ENCODE data around the gene GPC1.
"Not testable (repeated sequence)": the region's sequence is repeated elsewhere in the genome, so short reads cannot be mapped to it uniquely, and the experiment has no call there.

The GPC1 gene

GRCh38 chr2:240435457-240435947 lies at the start of gene GPC1:
GPC1 (plus strand) TSS chr2:240435663; CDS start chr2:240435919, 256 bp downstream.
- DNase-seq (ENCODE audit: low read depth): peak; percentile 85
- H3K4me3 ChIP-seq (ENCODE audit: low read length): peak within 1 kb of the TSS; percentile 80
- no peak for TF ChIP-seq CTCF (IDR thresholded peaks at IDR 0.05; ENCODE audit: insufficient read depth, low read depth, low read length, missing control alignments)

- TF ChIP-seq CTCF (IDR thresholded peaks at IDR 0.05; ENCODE audit: insufficient read depth, low read depth, low read length, missing control alignments): no peak
- DNase-seq (ENCODE audit: low read depth): no peak
- H3K4me3 ChIP-seq (ENCODE audit: low read length): no peak overlapping the region
These were observed 49.1 kb upstream of the GPC1 start for GRCh38 chr2:240386326-240386725.

GRCh38 chr2:240386743-240387142 lies 48.7 kb upstream of the GPC1 start:
- not testable (repeated sequence) for DNase-seq (ENCODE audit: low read depth); H3K4me3 ChIP-seq (ENCODE audit: low read length)

GRCh38 chr2:240387325-240387668 lies 48.2 kb upstream of the GPC1 start:
- TF ChIP-seq CTCF (IDR thresholded peaks at IDR 0.05; ENCODE audit: insufficient read depth, low read depth, low read length, missing control alignments): no peak
- DNase-seq (ENCODE audit: low read depth): no peak
- H3K4me3 ChIP-seq (ENCODE audit: low read length): no peak overlapping the region

- TF ChIP-seq CTCF (IDR thresholded peaks at IDR 0.05; ENCODE audit: insufficient read depth, low read depth, low read length, missing control alignments): no peak
- H3K4me3 ChIP-seq (ENCODE audit: low read length): no peak overlapping the region
- DNase-seq (ENCODE audit: low read depth): peak; percentile 78
These were observed 47.6 kb upstream of the GPC1 start for GRCh38 chr2:240387669-240388358.

GRCh38 chr2:240388471-240389301 lies 46.8 kb upstream of the GPC1 start:
- TF ChIP-seq CTCF (IDR thresholded peaks at IDR 0.05; ENCODE audit: insufficient read depth, low read depth, low read length, missing control alignments): no peak
- no peak overlapping the region for H3K4me3 ChIP-seq (ENCODE audit: low read length)
- DNase-seq (ENCODE audit: low read depth): no peak

GRCh38 chr2:240389302-240389805 lies 46.1 kb upstream of the GPC1 start:
- no peak for TF ChIP-seq CTCF (IDR thresholded peaks at IDR 0.05; ENCODE audit: insufficient read depth, low read depth, low read length, missing control alignments)
- H3K4me3 ChIP-seq (ENCODE audit: low read length): no peak overlapping the region
- no peak for DNase-seq (ENCODE audit: low read depth)
